GM12891 (cell line): ENCODE measurements around the gene ZNF543.

ENCODE experiments used
- PAX5 ChIP-seq: IDR thresholded peaks from 2 replicates; pipeline ENCODE4 v1.6.1; 2011; ENCODE audit warnings: low read length, moderate library complexity, mild to moderate bottlenecking; ENCODE audit not compliant: insufficient read depth, severe bottlenecking
- POLR2A ChIP-seq: IDR thresholded peaks from 2 replicates; pipeline ENCODE4 v1.6.1; 2011; ENCODE audit warnings: low read depth, low read length, control low read depth
- POLR2AphosphoS5 ChIP-seq: IDR thresholded peaks from 2 replicates; pipeline ENCODE4 v1.6.1; 2011; ENCODE audit warnings: low read depth, low read length, control low read depth
- TAF1 ChIP-seq: IDR thresholded peaks from 2 replicates; pipeline ENCODE4 v1.6.1; 2011; ENCODE audit warnings: low read depth, low read length, control low read depth

DNA sequence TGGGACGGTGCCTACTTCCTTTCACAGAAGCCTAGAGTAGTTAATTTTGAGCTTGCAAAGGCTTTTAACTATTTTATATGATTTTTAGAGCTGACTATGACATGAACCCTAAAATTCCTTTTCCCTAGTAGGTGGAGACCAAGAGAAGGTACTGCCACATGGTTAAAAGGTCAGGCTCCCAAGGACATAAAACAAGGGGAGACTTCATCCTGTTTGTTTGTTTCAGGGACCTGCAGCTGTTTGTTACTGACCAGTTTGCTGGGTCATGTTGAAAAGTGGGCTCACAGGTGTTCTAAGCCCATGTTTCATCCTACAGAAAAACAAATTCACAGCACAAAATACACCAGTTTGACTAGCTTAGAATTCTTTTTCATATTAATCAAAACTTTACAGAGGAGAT, 43.8 kb upstream of the ZNF543 start:
- TF ChIP-seq POLR2AphosphoS5 (no peak), POLR2A (no peak), PAX5 (no peak), TAF1 (no peak)
